GM19438 (cell line): Measurements from ENCODE around the gene ISOC2.
"Not testable (repeated sequence)": the region's sequence is repeated elsewhere in the genome, so short reads cannot be mapped to it uniquely, and the experiment has no call there.

Source experiments
- ATAC-seq: cut with Tn5 transposase; IDR thresholded peaks from one replicate; pipeline ENCODE4 v1.9.1; 2021; ENCODE audit warnings: low read depth; ENCODE audit not compliant: unreplicated experiment

ISOC2 gene

GRCh38 chr19:55461259-55461973, at the start of gene ISOC2:
TSS of gene ISOC2 (minus strand) at chr19:55461642. CDS start at chr19:55456486, 5,156 bp downstream.
- peak; percentile 96 for ATAC-seq

- ATAC-seq: no peak
Measured at GRCh38 chr19:55508120-55508519, 46.7 kb upstream of the ISOC2 start.

GRCh38 chr19:55504981-55505380, 43.5 kb upstream of the ISOC2 start:
- ATAC-seq: no peak

- no peak for ATAC-seq
Measured at GRCh38 chr19:55504252-55504603, 42.8 kb upstream of the ISOC2 start.

GRCh38 chr19:55503502-55504251, 42.2 kb upstream of the ISOC2 start:
- ATAC-seq: peak; percentile 86

GRCh38 chr19:55503157-55503501, 41.7 kb upstream of the ISOC2 start:
- ATAC-seq: no peak

GRCh38 chr19:55502197-55502952, 40.9 kb upstream of the ISOC2 start:
- ATAC-seq: no peak

GRCh38 chr19:55500368-55500952, 39.0 kb upstream of the ISOC2 start:
- ATAC-seq: no peak

- no peak for ATAC-seq
Measured at GRCh38 chr19:55498246-55498840, 36.9 kb upstream of the ISOC2 start.

- no peak for ATAC-seq
Measured at GRCh38 chr19:55497763-55498162, 36.3 kb upstream of the ISOC2 start.

GRCh38 chr19:55496820-55497219, 35.4 kb upstream of the ISOC2 start:
- ATAC-seq: not testable (repeated sequence)

- ATAC-seq: no peak
Measured at GRCh38 chr19:55495646-55496349, 34.4 kb upstream of the ISOC2 start.

GRCh38 chr19:55494172-55494761, 32.8 kb upstream of the ISOC2 start:
- no peak for ATAC-seq

- ATAC-seq: no peak
Measured at GRCh38 chr19:55493645-55494171, 32.3 kb upstream of the ISOC2 start.

GRCh38 chr19:55493052-55493644, 31.7 kb upstream of the ISOC2 start:
- ATAC-seq: no peak

- no peak for ATAC-seq
Measured at GRCh38 chr19:55492362-55492944, 31.0 kb upstream of the ISOC2 start.

GRCh38 chr19:55491546-55492360, 30.3 kb upstream of the ISOC2 start:
- ATAC-seq: no peak
